Activated CD4-positive, alpha-beta T cell treated with anti-CD3 and anti-CD28 coated beads, Interleukin-2, amount 50 U/mL, for 16 hours (primary cell): Measurements from ENCODE around the gene PEPD.

Source experiments
- DNase-seq: peaks from one replicate; pipeline ENCODE4 v3.0.0-alpha.2; 2020

PEPD gene

GRCh38 chr19:33456076-33456844 is 65.3 kb downstream of the PEPD start:
- no peak for DNase-seq

GRCh38 chr19:33453265-33453664 is 68.3 kb downstream of the PEPD start:
- DNase-seq: no peak

GRCh38 chr19:33450689-33451088 is 70.9 kb downstream of the PEPD start:
- no peak for DNase-seq

- no peak for DNase-seq
These were observed 71.8 kb downstream of the PEPD start for GRCh38 chr19:33449799-33450198.

GRCh38 chr19:33448159-33448516 is 73.5 kb downstream of the PEPD start:
- no peak for DNase-seq

GRCh38 chr19:33447336-33448158 is 74.0 kb downstream of the PEPD start:
- DNase-seq: no peak

GRCh38 chr19:33446330-33447293 is 75.0 kb downstream of the PEPD start:
- DNase-seq: no peak

- no peak for DNase-seq
These were observed 75.9 kb downstream of the PEPD start for GRCh38 chr19:33445442-33446329.

- DNase-seq: no peak
These were observed 76.8 kb downstream of the PEPD start for GRCh38 chr19:33444562-33445441.

GRCh38 chr19:33443638-33444561 is 77.7 kb downstream of the PEPD start:
- no peak for DNase-seq

GRCh38 chr19:33442706-33443105 is 78.9 kb downstream of the PEPD start:
- DNase-seq: no peak

- DNase-seq: no peak
These were observed 79.8 kb downstream of the PEPD start for GRCh38 chr19:33441828-33442227.

- no peak for DNase-seq
These were observed 80.3 kb downstream of the PEPD start for GRCh38 chr19:33441277-33441699.

GRCh38 chr19:33440682-33441081 is 80.9 kb downstream of the PEPD start:
- no peak for DNase-seq

- no peak for DNase-seq
These were observed 81.3 kb downstream of the PEPD start for GRCh38 chr19:33440241-33440640.

- no peak for DNase-seq
These were observed 82.4 kb downstream of the PEPD start for GRCh38 chr19:33438987-33439781.

GRCh38 chr19:33437821-33438671 is 83.5 kb downstream of the PEPD start:
- no peak for DNase-seq

- no peak for DNase-seq
These were observed 84.2 kb downstream of the PEPD start for GRCh38 chr19:33437393-33437820.
